GM18519 (cell line): ENCODE measurements around the gene PATE4.
A peak's percentile ranks its signal among the peaks of the same experiment; 100 is the strongest.

Experiments used
- ATAC-seq: cut with Tn5 transposase; IDR thresholded peaks from one replicate; pipeline ENCODE4 v1.9.1; 2021; ENCODE audit warnings: mild to moderate bottlenecking, moderate library complexity; ENCODE audit not compliant: unreplicated experiment, low FRiP score

PATE4 gene

DNA sequence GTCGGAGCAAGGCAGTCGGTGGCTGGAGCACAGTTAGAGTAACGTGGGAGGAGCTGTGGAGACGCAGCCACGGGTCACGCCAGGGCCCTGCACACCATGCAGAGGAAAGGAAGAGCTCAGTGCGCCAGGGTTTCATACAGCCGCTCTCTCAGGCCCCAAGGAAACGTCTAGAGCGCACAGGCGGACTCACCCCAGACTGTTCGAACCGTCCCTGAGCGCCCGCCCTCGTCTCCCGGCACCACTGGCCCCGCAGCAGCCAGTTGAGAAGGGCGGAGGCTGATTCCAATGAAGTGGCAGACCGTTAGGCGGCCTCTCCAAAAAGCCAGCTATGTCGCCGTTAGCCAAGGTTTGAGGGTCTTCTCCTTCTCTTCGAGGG lies 53.9 kb downstream of the PATE4 start:
- ATAC-seq: no peak

DNA sequence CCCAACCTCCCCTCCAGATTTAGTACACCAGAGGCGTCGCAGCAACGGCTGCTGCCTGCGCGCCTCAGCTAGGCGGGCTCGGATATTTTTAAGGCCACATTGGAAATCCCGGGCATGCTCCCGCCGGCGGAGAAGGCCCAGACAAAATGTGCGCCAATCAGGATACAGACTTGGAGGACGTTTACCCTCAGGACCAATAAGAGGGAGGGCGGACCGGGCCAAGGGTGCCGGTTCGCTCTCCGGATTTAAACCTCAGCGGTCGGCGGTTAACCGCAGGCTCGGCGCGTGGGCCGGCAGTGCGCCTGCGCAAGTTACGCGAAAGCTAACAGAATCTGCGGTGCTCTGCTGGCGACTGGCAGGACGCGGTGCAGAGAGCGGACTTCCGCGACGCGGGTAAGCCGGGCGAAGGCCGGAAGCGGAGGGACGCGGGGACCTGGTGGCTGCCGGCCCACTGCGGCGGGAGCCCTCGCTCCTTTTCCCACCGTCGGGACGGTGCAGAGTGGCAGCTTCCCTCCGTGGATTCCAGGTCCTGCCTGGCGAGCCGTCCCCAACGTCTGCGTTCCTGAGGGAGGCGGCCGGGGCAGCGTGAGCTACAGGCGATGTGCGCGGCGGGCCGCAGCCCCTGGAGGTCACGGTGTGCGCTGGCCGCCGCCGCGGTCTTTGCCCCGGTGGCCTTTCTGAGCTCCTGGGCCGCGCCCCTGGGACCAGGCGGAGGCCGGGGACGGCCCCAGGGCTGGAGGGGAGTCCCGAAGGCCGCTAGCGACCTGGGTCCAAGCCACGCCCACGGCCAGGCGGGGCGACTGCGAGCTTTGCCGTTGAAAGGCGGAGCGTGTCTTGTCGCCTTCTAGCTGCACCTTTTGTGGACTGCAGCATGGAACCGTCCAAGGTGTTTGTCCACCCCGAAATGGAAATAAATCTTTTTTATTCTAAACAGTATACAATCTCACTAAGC lies 54.5 kb downstream of the PATE4 start, which contains the start of gene HYLS1:
Gene HYLS1, plus strand, starts transcription at position 296 of the 952 bp plus-strand sequence. CDS start 11,701 bp downstream, outside the sequence.
- ATAC-seq: peak; percentile 77
